GM21367 (cell line): ENCODE data around the gene UBTF.

Experiments used
- ATAC-seq: cut with Tn5 transposase; IDR thresholded peaks from one replicate; pipeline ENCODE4 v1.9.1; 2021; ENCODE audit not compliant: unreplicated experiment

The UBTF gene

GRCh38 chr17:44170499-44171201 is 48.8 kb downstream of the UBTF start, which contains the start of gene ASB16:
Gene ASB16 (plus strand): TSS chr17:44170704. CDS start chr17:44170790, 86 bp downstream.
- no peak for ATAC-seq

- ATAC-seq: no peak
Observed at GRCh38 chr17:44170135-44170498, 49.4 kb downstream of the UBTF start.

- no peak for ATAC-seq
Observed at GRCh38 chr17:44167181-44167861, 52.2 kb downstream of the UBTF start.

GRCh38 chr17:44164476-44164875 is 55.0 kb downstream of the UBTF start:
- ATAC-seq: no peak

DNA sequence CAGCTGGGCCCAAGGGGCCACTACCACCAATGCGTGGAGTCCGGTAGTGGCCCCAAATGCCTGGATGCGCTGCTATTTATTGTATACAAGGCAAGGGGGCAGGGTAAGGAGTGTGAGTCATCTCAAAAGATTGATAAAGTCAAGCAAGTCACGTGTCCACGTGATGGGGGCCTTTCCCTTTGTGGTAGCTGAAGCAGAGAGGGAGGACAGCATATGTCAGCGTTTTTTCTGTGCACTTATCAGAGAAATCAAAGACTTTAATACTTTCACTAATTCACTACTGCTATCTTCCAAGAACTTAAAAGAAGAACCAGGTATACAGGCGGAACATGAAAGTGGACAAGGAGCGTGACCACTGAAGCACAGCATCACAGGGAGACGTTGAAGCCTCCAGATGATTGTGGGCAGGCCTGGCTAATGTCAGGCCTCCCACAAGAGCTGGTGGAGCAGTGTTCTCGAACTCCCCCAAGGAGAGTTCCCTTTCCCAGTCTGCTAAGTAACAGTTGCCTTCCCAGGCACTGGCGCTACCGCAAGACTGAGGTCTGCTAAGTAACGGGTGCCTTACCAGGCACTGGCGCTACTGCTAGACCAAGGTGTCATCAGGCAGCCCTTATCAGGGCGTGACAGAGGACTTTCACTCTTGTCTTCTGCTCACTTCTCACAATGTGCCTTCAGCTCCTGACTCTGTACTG is 59.8 kb downstream of the UBTF start:
- no peak for ATAC-seq

DNA sequence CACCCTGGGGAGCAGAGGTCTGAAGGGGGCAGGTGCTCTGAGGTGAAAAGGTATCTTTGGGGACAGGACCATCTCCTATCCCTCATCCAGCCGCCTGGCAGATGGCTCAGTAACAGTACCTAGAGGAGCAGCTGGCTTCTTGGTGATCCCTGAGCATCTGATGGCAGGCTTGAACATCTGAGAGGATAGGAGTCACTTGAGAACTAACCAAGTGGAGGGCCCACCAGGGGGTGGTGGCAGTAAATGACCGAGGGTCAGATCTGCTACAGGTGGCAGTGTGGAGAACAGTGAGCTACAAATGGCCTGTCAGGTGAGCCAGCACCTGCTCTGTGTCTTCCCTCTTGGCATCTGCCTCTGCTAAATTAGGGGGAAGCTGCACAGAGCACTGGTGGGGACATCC is 64.0 kb downstream of the UBTF start:
- ATAC-seq: no peak
